Pons (tissue), 1 donor: ENCODE measurements around the gene HES5.
"Not testable (repeated sequence)": the region's sequence is repeated elsewhere in the genome, so short reads cannot be mapped to it uniquely, and the experiment has no call there.

Source experiments
- DNase-seq: peaks from one replicate; pipeline ENCODE4 v3.0.0-alpha.2; 2016; ENCODE audit warnings: low spot score

Gene HES5

GRCh38 chr1:2529784-2530512, at the start of gene HES5:
Gene HES5 (minus strand): TSS chr1:2530263. CDS start chr1:2530164, 99 bp downstream.
- DNase-seq: no peak

- DNase-seq: no peak
Observed at GRCh38 chr1:2578758-2579118, 48.7 kb upstream of the HES5 start.

GRCh38 chr1:2577565-2578075, 47.6 kb upstream of the HES5 start:
- not testable (repeated sequence) for DNase-seq

- no peak for DNase-seq
Observed at GRCh38 chr1:2575801-2576663, 46.0 kb upstream of the HES5 start.

GRCh38 chr1:2574350-2574749, 44.3 kb upstream of the HES5 start:
- no peak for DNase-seq

- no peak for DNase-seq
Observed at GRCh38 chr1:2573250-2573920, 43.3 kb upstream of the HES5 start.

- no peak for DNase-seq
Observed at GRCh38 chr1:2571348-2571747, 41.3 kb upstream of the HES5 start.

- no peak for DNase-seq
Observed at GRCh38 chr1:2570332-2570731, 40.3 kb upstream of the HES5 start.

- not testable (repeated sequence) for DNase-seq
Observed at GRCh38 chr1:2569703-2570102, 39.6 kb upstream of the HES5 start.

GRCh38 chr1:2569060-2569459, 39.0 kb upstream of the HES5 start:
- no peak for DNase-seq

GRCh38 chr1:2568187-2568816, 38.2 kb upstream of the HES5 start:
- not testable (repeated sequence) for DNase-seq

GRCh38 chr1:2567083-2567679, 37.1 kb upstream of the HES5 start:
- DNase-seq: no peak

- DNase-seq: no peak
Observed at GRCh38 chr1:2566101-2567045, 36.3 kb upstream of the HES5 start.

- no peak for DNase-seq
Observed at GRCh38 chr1:2564815-2565374, 34.8 kb upstream of the HES5 start.

- no peak for DNase-seq
Observed at GRCh38 chr1:2564006-2564814, 34.1 kb upstream of the HES5 start.

GRCh38 chr1:2563205-2563604, 33.1 kb upstream of the HES5 start:
- DNase-seq: no peak

- DNase-seq: no peak
Observed at GRCh38 chr1:2561898-2562895, 32.1 kb upstream of the HES5 start.

GRCh38 chr1:2561446-2561845, 31.4 kb upstream of the HES5 start:
- no peak for DNase-seq
